ENCODE data around the gene GJB2. TPM values are rescaled to one million over a fixed set of nuclear protein-coding genes. Genes with fewer than 3 reads are reported as not detected.

The GJB2 gene
- total and polyA plus RNA-seq, 10 of the 15 experiments (the other 5 are each of a cell fraction or from before 2014, with no cell fraction given), result 0.07 to 0.59 (median 0.31) TPM; not detected in 1

GRCh38 chr13:20161951-20162300 is 30.8 kb downstream of the GJB2 start:
- BruUV-seq (replicated peaks), result no TSS peak
- H3K4me1 ChIP-seq (ENCODE audit: control insufficient read depth, insufficient read depth, low read length), result no peaks in the 10 kb centered on the region; the same call in 1 of the 2 replicates
- SMC1A ChIA-PET (ENCODE audit: uncharacterized antibody, unreplicated experiment), result interaction anchor here (3.1 kb wide), 1 partner anchor 177 kb away, joined by 11 read pairs; no protein-coding TSS in a partner anchor

More at GRCh38 chr13:20161951-20162300, 30.8 kb downstream of the GJB2 start:
- H3K27ac ChIP-seq (ENCODE audit: control insufficient read depth, insufficient read depth), result no peak overlapping the region
- no peak for ATAC-seq
- H3K9ac ChIP-seq (ENCODE audit: control insufficient read depth, insufficient read depth, low read length), result no peak overlapping the region
- H3K27me3 ChIP-seq (replicated peaks in 1 of 2; ENCODE audit: control insufficient read depth in 2 of 2, insufficient read depth in 2 of 2, low read length in 1 of 2), result peaks cover 3 to 6% of the 10 kb centered on the region in 2 experiments
- POLR2A ChIA-PET, result no interaction called here
- DNase-seq (ENCODE audit: low read depth, low spot score), result no peak
- no peaks in the 10 kb centered on the region for H3K36me3 ChIP-seq (ENCODE audit: control insufficient read depth in 2 of 2, insufficient read depth in 2 of 2, low read length in 1 of 2)
- TF ChIP-seq HDAC6 (IDR thresholded peaks at IDR 0.05; ENCODE audit: unreplicated experiment) (no peak), SREBF2 (IDR thresholded peaks at IDR 0.05; ENCODE audit: low read length) (no peak), MTA3 (IDR thresholded peaks at IDR 0.05; ENCODE audit: borderline replicate concordance, low read length) (no peak), FOS (IDR thresholded peaks at IDR 0.05; ENCODE audit: borderline replicate concordance, extremely low read depth, insufficient read length) (no peak), BRCA1 (IDR thresholded peaks at IDR 0.05; ENCODE audit: low read depth, low read length) (no peak), ESRRA (IDR thresholded peaks at IDR 0.05; ENCODE audit: low read length) (no peak), SIN3A (IDR thresholded peaks at IDR 0.05; ENCODE audit: low read depth, low read length) (no peak), RB1 (IDR thresholded peaks at IDR 0.05; ENCODE audit: borderline replicate concordance) (no peak), CHD1 (IDR thresholded peaks at IDR 0.05; ENCODE audit: low read depth, low read length) (no peak), CREM (IDR thresholded peaks at IDR 0.05; ENCODE audit: low read depth) (no peak), PKNOX1 (IDR thresholded peaks at IDR 0.05) (no peak), ZNF207 (IDR thresholded peaks at IDR 0.05; ENCODE audit: borderline replicate concordance) (no peak), CEBPZ (IDR thresholded peaks at IDR 0.05; ENCODE audit: low read depth, low read length) (no peak), EZH2 (IDR thresholded peaks at IDR 0.05; ENCODE audit: borderline replicate concordance, control insufficient read depth, low read depth, low read length) (no peak), ASH2L (IDR thresholded peaks at IDR 0.05; ENCODE audit: borderline replicate concordance, low read depth) (no peak), PML (IDR thresholded peaks at IDR 0.05; ENCODE audit: low read length) (no peak), SP1 (IDR thresholded peaks at IDR 0.05; ENCODE audit: low read depth, low read length) (no peak), ZNF622 (IDR thresholded peaks at IDR 0.05) (no peak)
- H3K9me3 ChIP-seq (replicated peaks; ENCODE audit: control insufficient read depth, insufficient read depth, low read length), result no peaks in the 10 kb centered on the region; the same call in 2 of the 3 replicates
- WGBS (ENCODE audit: insufficient coverage, insufficient replicate concordance, low lambda C conversion rate, missing lambda C conversion rate), result 44% methylated on average over 16 of the region's 16 CpGs
- in situ Hi-C loops (cut with MboI), result no loop called here
- H3K79me2 ChIP-seq (ENCODE audit: control insufficient read depth, insufficient read depth, low read length), result no peaks in the 10 kb centered on the region
- RAD21 ChIA-PET (ENCODE audit: unreplicated experiment), result interaction anchor here (0.5 kb wide), 2 partner anchors 205 to 301 kb away, joined by 3 read pairs; no protein-coding TSS in a partner anchor
- H3K4me2 ChIP-seq (ENCODE audit: control insufficient read depth, insufficient read depth), result peak overlapping the region; percentile 83
- peak overlapping the region; percentile 71 for H2AFZ ChIP-seq (ENCODE audit: control insufficient read depth, low read depth, low read length)
- CTCF ChIA-PET, result interaction anchor here (0.6 to 2.3 kb wide), 4 partner anchors 24 to 538 kb away, joined by 3 to 12 read pairs (median 6); no protein-coding TSS in a partner anchor
- no peaks in the 10 kb centered on the region for H4K20me1 ChIP-seq (ENCODE audit: control insufficient read depth, insufficient read depth)
- peak overlapping the region; percentile 71; the same call in 1 of the 2 replicates for H3K4me3 ChIP-seq
- FAIRE-seq, result no peak
- intact Hi-C loops (cut with micrococcal nuclease; ENCODE audit: unreplicated experiment), result loop anchor here (2.0 to 5.0 kb wide), 4 partner anchors 35 to 235 kb away; no protein-coding TSS in a partner anchor

All from GM12878 (cell line).